A549 (cell line): ENCODE results near the gene LILRA2. TPM values are rescaled to one million over a fixed set of nuclear protein-coding genes. Genes with fewer than 3 reads are reported as not detected.
"Not testable (repeated sequence)": the region's sequence is repeated elsewhere in the genome, so short reads cannot be mapped to it uniquely, and the experiment has no call there.

Source experiments
- ATAC-seq, 2 experiments: fragments of 200-7000 bp in 1 of 2; fragments of >200 bp in 1 of 2; cut with Nextera tagmentation in 1 of 2; cut with Tn5 transposase in 1 of 2; 3 replicates each; pipeline versions ENCODE4 v1.8.0 to v1.9.1; 2018 to 2020; ENCODE audit warnings: mild to moderate bottlenecking in 1 of 2, moderate library complexity in 1 of 2
- CTCF ChIA-PET: fragments of 300-600 bp; sonication (Branson Sonifier 250); formaldehyde crosslinking; extraction: SDS; loops from one replicate; lab custom pipeline; 2021; ENCODE audit warnings: antibody characterized with exemption, inconsistent platforms; lab: Yijun Ruan, JAX
- POLR2A ChIA-PET: fragments of 350-600 bp; formaldehyde crosslinking; extraction: SDS; loops from one replicate; lab custom pipeline; 2021; ENCODE audit warnings: antibody characterized with exemption, inconsistent platforms; lab: Yijun Ruan, JAX
- DNase-seq, 2 experiments: peaks; one replicate each; pipeline versions ENCODE4 v3.0.0 to v3.0.0-alpha.2; 2011 to 2016; ENCODE audit warnings: low read depth in 1 of 2, low spot score in 1 of 2
- FAIRE-seq: peaks from 2 replicates; lab custom pipeline; 2011; peaks lifted over from hg19 to GRCh38; lab: Jason Lieb, UNC
- H3K27ac ChIP-seq, 2 experiments: fragments of >200 bp; sonication (Bioruptor Twin); formaldehyde crosslinking; 3 replicates each; pipeline ENCODE4 v1.5.1; 2016 to 2017
- H3K4me1 ChIP-seq: fragments of >200 bp; sonication (Bioruptor Twin); formaldehyde crosslinking; 3 replicates; pipeline ENCODE4 v1.6.1; 2016
- H3K4me2 ChIP-seq: fragments of >200 bp; sonication (Bioruptor Twin); formaldehyde crosslinking; 3 replicates; pipeline ENCODE4 v1.6.1; 2016
- H3K4me3 ChIP-seq: fragments of >200 bp; sonication (Bioruptor Twin); formaldehyde crosslinking; 3 replicates; pipeline ENCODE4 v1.5.1; 2016
- H3K9me3 ChIP-seq: fragments of >200 bp; sonication (Bioruptor Twin); formaldehyde crosslinking; 3 replicates; pipeline ENCODE4 v1.6.1; 2016
- BCL3 ChIP-seq: fragments of >200 bp; sonication (Bioruptor Twin); formaldehyde crosslinking; IDR thresholded peaks from 3 replicates; pipeline ENCODE4 v1.6.1; 2016
- BHLHE40 ChIP-seq: IDR thresholded peaks from 2 replicates; pipeline ENCODE4 v1.6.1; 2012; ENCODE audit warnings: low read depth, low read length, inconsistent platforms
- FOSB ChIP-seq: fragments of 250-450 bp; sonication (Bioruptor Pico); IDR thresholded peaks from 2 replicates; pipeline ENCODE4 v1.5.0; 2020; ENCODE audit warnings: mild to moderate bottlenecking, moderate library complexity
- GATA3 ChIP-seq: IDR thresholded peaks from 2 replicates; pipeline ENCODE4 v1.6.1; 2012; ENCODE audit warnings: borderline replicate concordance
- HDAC2 ChIP-seq: fragments of 200-600 bp; sonication (generic); IDR thresholded peaks from 2 replicates; pipeline ENCODE4 v1.6.1; 2016
- HOXB5 ChIP-seq: fragments of 250-450 bp; sonication (Bioruptor Pico); IDR thresholded peaks from 2 replicates; pipeline ENCODE4 v1.5.0; 2020; ENCODE audit warnings: mild to moderate bottlenecking, moderate library complexity
- JUN ChIP-seq, 2 experiments: fragments of >200 bp; sonication (Bioruptor Twin); formaldehyde crosslinking; IDR thresholded peaks; 2 replicates in 1 of 2; 3 replicates in 1 of 2; pipeline ENCODE4 v1.6.1; 2016 to 2017
- MAFK ChIP-seq: fragments of 450-650 bp; IDR thresholded peaks from 2 replicates; pipeline ENCODE4 v1.6.1; 2014; ENCODE audit not compliant: partially characterized antibody
- NPAS2 ChIP-seq: fragments of 250-450 bp; sonication (Bioruptor Pico); IDR thresholded peaks from 2 replicates; pipeline ENCODE4 v1.8.0; 2022; ENCODE audit warnings: mild to moderate bottlenecking, moderate library complexity, borderline replicate concordance
- PBX3 ChIP-seq: IDR thresholded peaks from 2 replicates; pipeline ENCODE4 v1.6.1; 2012
- POLR2AphosphoS2 ChIP-seq: conservative IDR thresholded peaks from 2 replicates; pipeline ENCODE4 v1.6.1; 2012; ENCODE audit warnings: low read length, improper control_type of control experiment, inconsistent platforms
- REST ChIP-seq: fragments of 200-600 bp; sonication (generic); IDR thresholded peaks from 2 replicates; pipeline ENCODE4 v1.6.1; 2016; ENCODE audit warnings: antibody characterized with exemption, mild to moderate bottlenecking, moderate library complexity
- SREBF2 ChIP-seq: fragments of 450-650 bp; IDR thresholded peaks from 2 replicates; pipeline ENCODE4 v1.6.1; 2014; ENCODE audit warnings: mild to moderate bottlenecking, moderate library complexity
- ZFP36 ChIP-seq: fragments of 450-650 bp; IDR thresholded peaks from 2 replicates; pipeline ENCODE4 v1.6.1; 2014; ENCODE audit warnings: borderline replicate concordance; ENCODE audit not compliant: partially characterized antibody
- ZSCAN20 ChIP-seq: fragments of 250-450 bp; sonication (Bioruptor Pico); IDR thresholded peaks from 2 replicates; pipeline ENCODE4 v1.8.0; 2022; ENCODE audit warnings: mild to moderate bottlenecking, moderate library complexity
- WGBS: methylation state at CpG from one replicate; pipeline ENCODE4 v1.1.6; 2017; ENCODE audit errors: missing lambda C conversion rate; 5-methylcytosine and 5-hydroxymethylcytosine counted together
- polyA plus RNA-seq, 4 experiments: library from polyadenylated mRNA; depleted of rRNA in 3 of 4; stranded (reverse); fragments of >200 nt; fragmentation: RNase III in 1 of 4; extraction: RNeasy Plus Mini Kit Qiagen cat#74134 plus additional on column Dnase treatment in 1 of 4; gene quantifications; 2 replicates in 3 of 4; 3 replicates in 1 of 4; pipeline ENCODE4 v1.2.3, GENCODE V29; 2011 to 2017

Gene LILRA2
- polyA plus RNA-seq, 2 of the 4 experiments (the other 2 are of a cell fraction) = not detected

GRCh38 chr19:54587026-54587425, 13.4 kb downstream of the LILRA2 start:
- WGBS = 2% methylated on average over 7 of the region's 7 CpGs
- Histone ChIP-seq H3K4me2 (no peak overlapping the region), H3K4me3 (no peak overlapping the region), H3K27ac (no peak overlapping the region), H3K9me3 (no peaks in the 10 kb centered on the region), H3K4me1 (no peaks in the 10 kb centered on the region)
- FAIRE-seq (no peak), ATAC-seq (no peak), DNase-seq (no peak)
- ChIA-PET POLR2A (no interaction called here), CTCF (no interaction called here)
- TF ChIP-seq PBX3 (no peak), REST (no peak), MAFK (no peak), GATA3 (no peak), FOSB (CRISPR knock-in tag) (no peak), ZSCAN20 (no peak), NPAS2 (CRISPR knock-in tag) (no peak), JUN (IDR thresholded peaks at IDR 0.05) (no peak), POLR2AphosphoS2 (no peak), SREBF2 (no peak), BCL3 (no peak), BHLHE40 (no peak), ZFP36 (no peak), HDAC2 (no peak), HOXB5 (no peak)

- 2% methylated on average over 6 of the region's 6 CpGs for WGBS
- H3K9me3 ChIP-seq, CTCF ChIA-PET, DNase-seq, H3K27ac ChIP-seq, FAIRE-seq, H3K4me1 ChIP-seq, ATAC-seq, POLR2A ChIA-PET, H3K4me2 ChIP-seq, H3K4me3 ChIP-seq: not testable (repeated sequence)
These were observed 19.9 kb downstream of the LILRA2 start, which contains the start of gene LILRA1 for GRCh38 chr19:54593445-54593844. TSS of gene LILRA1 (plus strand) at chr19:54593632. CDS start at chr19:54594245, 613 bp downstream.

- POLR2A ChIA-PET, H3K4me2 ChIP-seq, H3K27ac ChIP-seq, H3K4me3 ChIP-seq, ATAC-seq, FAIRE-seq, CTCF ChIA-PET, DNase-seq, H3K4me1 ChIP-seq, H3K9me3 ChIP-seq: not testable (repeated sequence)
- 0% methylated on average over 4 of the region's 9 CpGs for WGBS
These were observed 20.5 kb downstream of the LILRA2 start for GRCh38 chr19:54593931-54594626.
